Measurements from ENCODE around the gene ACSM2A.
"Not testable (repeated sequence)": the region's sequence is repeated elsewhere in the genome, so short reads cannot be mapped to it uniquely, and the experiment has no call there.

The ACSM2A gene

GRCh38 chr16:20446652-20447393 is 4.5 kb upstream of the ACSM2A start:
- H3K4me1 ChIP-seq (ENCODE audit: insufficient read depth, low read length, poor library complexity, severe bottlenecking); H3K36me3 ChIP-seq (ENCODE audit: insufficient read depth, low read length); H3K4me2 ChIP-seq (ENCODE audit: low read depth, low read length, poor library complexity, severe bottlenecking); H3K27me3 ChIP-seq (ENCODE audit: insufficient read depth, low read length, poor library complexity, severe bottlenecking); H3K9ac ChIP-seq (ENCODE audit: low read depth, low read length, poor library complexity, severe bottlenecking); H3K4me3 ChIP-seq (ENCODE audit: low read length, poor library complexity, severe bottlenecking); H2AFZ ChIP-seq (ENCODE audit: low read length); H4K20me1 ChIP-seq (ENCODE audit: insufficient read depth, low read length, poor library complexity, severe bottlenecking); H3K9me2 ChIP-seq (replicated peaks; ENCODE audit: low read depth, low read length); H3F3A ChIP-seq (ENCODE audit: low read depth); H3K9me3 ChIP-seq (ENCODE audit: insufficient read depth, low read depth, low read length); H3K79me2 ChIP-seq (ENCODE audit: insufficient read depth, low read length): not testable (repeated sequence)

DNA sequence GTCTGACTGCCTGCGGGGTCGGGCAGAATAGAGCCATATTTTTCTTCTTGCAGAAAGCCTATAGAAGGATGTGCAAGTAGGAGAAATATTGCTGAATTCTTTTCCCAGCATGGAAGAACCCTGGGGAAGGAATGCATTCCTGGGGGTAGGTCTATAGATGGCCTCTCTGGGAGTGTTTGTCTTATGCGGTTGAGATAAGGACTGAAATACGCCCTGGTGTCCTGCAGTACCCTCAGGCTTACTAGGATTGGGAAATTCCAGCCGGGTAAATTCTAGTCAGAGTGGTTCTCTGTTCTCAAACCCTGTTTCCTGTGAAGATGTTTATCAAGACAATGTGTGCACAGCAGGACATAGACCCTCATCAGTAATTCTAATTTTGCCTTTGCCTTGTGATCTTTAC is 2.3 kb downstream of the ACSM2A start:
- H3K27me3 ChIP-seq (ENCODE audit: insufficient read depth, low read length, poor library complexity, severe bottlenecking); H3K4me2 ChIP-seq (ENCODE audit: low read depth, low read length, poor library complexity, severe bottlenecking); H3K9ac ChIP-seq (ENCODE audit: low read depth, low read length, poor library complexity, severe bottlenecking); H3K4me1 ChIP-seq (ENCODE audit: insufficient read depth, low read length, poor library complexity, severe bottlenecking); H3K4me3 ChIP-seq (ENCODE audit: low read length, poor library complexity, severe bottlenecking); H3K9me2 ChIP-seq (replicated peaks; ENCODE audit: low read depth, low read length); H3K36me3 ChIP-seq (ENCODE audit: insufficient read depth, low read length); H3F3A ChIP-seq (ENCODE audit: low read depth); H3K9me3 ChIP-seq (ENCODE audit: insufficient read depth, low read depth, low read length); H4K20me1 ChIP-seq (ENCODE audit: insufficient read depth, low read length, poor library complexity, severe bottlenecking); H3K79me2 ChIP-seq (ENCODE audit: insufficient read depth, low read length); H2AFZ ChIP-seq (ENCODE audit: low read length): not testable (repeated sequence)

GRCh38 chr16:20459227-20459626 is 7.9 kb downstream of the ACSM2A start:
- H3K4me1 ChIP-seq (ENCODE audit: insufficient read depth, low read length, poor library complexity, severe bottlenecking); H2AFZ ChIP-seq (ENCODE audit: low read length); H3K9ac ChIP-seq (ENCODE audit: low read depth, low read length, poor library complexity, severe bottlenecking); H3F3A ChIP-seq (ENCODE audit: low read depth); H3K9me3 ChIP-seq (ENCODE audit: insufficient read depth, low read depth, low read length); H3K79me2 ChIP-seq (ENCODE audit: insufficient read depth, low read length); H3K27me3 ChIP-seq (ENCODE audit: insufficient read depth, low read length, poor library complexity, severe bottlenecking); H4K20me1 ChIP-seq (ENCODE audit: insufficient read depth, low read length, poor library complexity, severe bottlenecking); H3K4me2 ChIP-seq (ENCODE audit: low read depth, low read length, poor library complexity, severe bottlenecking); H3K4me3 ChIP-seq (ENCODE audit: low read length, poor library complexity, severe bottlenecking); H3K9me2 ChIP-seq (replicated peaks; ENCODE audit: low read depth, low read length); H3K36me3 ChIP-seq (ENCODE audit: insufficient read depth, low read length): not testable (repeated sequence)

GRCh38 chr16:20460313-20460712 is 9.0 kb downstream of the ACSM2A start:
- H3K36me3 ChIP-seq (ENCODE audit: insufficient read depth, low read length); H3K4me3 ChIP-seq (ENCODE audit: low read length, poor library complexity, severe bottlenecking); H3K27me3 ChIP-seq (ENCODE audit: insufficient read depth, low read length, poor library complexity, severe bottlenecking); H3K9me3 ChIP-seq (ENCODE audit: insufficient read depth, low read depth, low read length); H3K4me1 ChIP-seq (ENCODE audit: insufficient read depth, low read length, poor library complexity, severe bottlenecking); H4K20me1 ChIP-seq (ENCODE audit: insufficient read depth, low read length, poor library complexity, severe bottlenecking); H3K79me2 ChIP-seq (ENCODE audit: insufficient read depth, low read length); H3K4me2 ChIP-seq (ENCODE audit: low read depth, low read length, poor library complexity, severe bottlenecking); H3F3A ChIP-seq (ENCODE audit: low read depth); H3K9ac ChIP-seq (ENCODE audit: low read depth, low read length, poor library complexity, severe bottlenecking); H3K9me2 ChIP-seq (replicated peaks; ENCODE audit: low read depth, low read length); H2AFZ ChIP-seq (ENCODE audit: low read length): not testable (repeated sequence)

GRCh38 chr16:20468954-20469353 is 17.6 kb downstream of the ACSM2A start:
- not testable (repeated sequence) for H3K36me3 ChIP-seq (ENCODE audit: insufficient read depth, low read length); H3K4me3 ChIP-seq (ENCODE audit: low read length, poor library complexity, severe bottlenecking); H2AFZ ChIP-seq (ENCODE audit: low read length); H3K9ac ChIP-seq (ENCODE audit: low read depth, low read length, poor library complexity, severe bottlenecking); H3K27me3 ChIP-seq (ENCODE audit: insufficient read depth, low read length, poor library complexity, severe bottlenecking); H4K20me1 ChIP-seq (ENCODE audit: insufficient read depth, low read length, poor library complexity, severe bottlenecking); H3K9me2 ChIP-seq (replicated peaks; ENCODE audit: low read depth, low read length); H3K9me3 ChIP-seq (ENCODE audit: insufficient read depth, low read depth, low read length); H3K79me2 ChIP-seq (ENCODE audit: insufficient read depth, low read length); H3F3A ChIP-seq (ENCODE audit: low read depth); H3K4me1 ChIP-seq (ENCODE audit: insufficient read depth, low read length, poor library complexity, severe bottlenecking); H3K4me2 ChIP-seq (ENCODE audit: low read depth, low read length, poor library complexity, severe bottlenecking)

- not testable (repeated sequence) for H3K9ac ChIP-seq (ENCODE audit: low read depth, low read length, poor library complexity, severe bottlenecking); H3K27me3 ChIP-seq (ENCODE audit: insufficient read depth, low read length, poor library complexity, severe bottlenecking); H3K9me2 ChIP-seq (replicated peaks; ENCODE audit: low read depth, low read length); H3K79me2 ChIP-seq (ENCODE audit: insufficient read depth, low read length); H3K9me3 ChIP-seq (ENCODE audit: insufficient read depth, low read depth, low read length); H3F3A ChIP-seq (ENCODE audit: low read depth); H3K4me1 ChIP-seq (ENCODE audit: insufficient read depth, low read length, poor library complexity, severe bottlenecking); H4K20me1 ChIP-seq (ENCODE audit: insufficient read depth, low read length, poor library complexity, severe bottlenecking); H3K4me2 ChIP-seq (ENCODE audit: low read depth, low read length, poor library complexity, severe bottlenecking); H2AFZ ChIP-seq (ENCODE audit: low read length); H3K36me3 ChIP-seq (ENCODE audit: insufficient read depth, low read length); H3K4me3 ChIP-seq (ENCODE audit: low read length, poor library complexity, severe bottlenecking)
Measured at GRCh38 chr16:20469930-20470329, 18.6 kb downstream of the ACSM2A start.

DNA sequence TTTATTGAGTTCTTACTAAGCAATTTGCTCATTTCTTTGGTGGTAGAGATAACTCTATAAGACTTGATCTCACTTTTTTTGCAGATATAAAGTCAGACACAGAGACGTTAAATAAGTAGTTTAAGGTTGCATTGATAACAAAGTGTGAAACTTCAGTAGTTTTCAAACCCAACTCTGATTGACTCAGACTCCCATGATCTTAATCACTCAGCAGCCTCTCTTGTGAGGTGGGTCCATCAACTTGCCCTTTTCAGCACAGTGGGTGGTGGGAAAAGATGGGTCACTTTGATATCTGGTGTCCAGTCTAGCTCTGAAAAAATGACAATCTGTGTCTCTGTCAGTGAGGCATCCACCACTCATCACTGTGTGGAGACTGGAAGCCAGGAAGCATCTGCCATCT is 19.4 kb downstream of the ACSM2A start:
- H3F3A ChIP-seq (ENCODE audit: low read depth); H3K27me3 ChIP-seq (ENCODE audit: insufficient read depth, low read length, poor library complexity, severe bottlenecking); H4K20me1 ChIP-seq (ENCODE audit: insufficient read depth, low read length, poor library complexity, severe bottlenecking); H3K4me1 ChIP-seq (ENCODE audit: insufficient read depth, low read length, poor library complexity, severe bottlenecking); H3K9me2 ChIP-seq (replicated peaks; ENCODE audit: low read depth, low read length); H3K9ac ChIP-seq (ENCODE audit: low read depth, low read length, poor library complexity, severe bottlenecking); H3K4me3 ChIP-seq (ENCODE audit: low read length, poor library complexity, severe bottlenecking); H3K36me3 ChIP-seq (ENCODE audit: insufficient read depth, low read length); H3K79me2 ChIP-seq (ENCODE audit: insufficient read depth, low read length); H2AFZ ChIP-seq (ENCODE audit: low read length); H3K4me2 ChIP-seq (ENCODE audit: low read depth, low read length, poor library complexity, severe bottlenecking); H3K9me3 ChIP-seq (ENCODE audit: insufficient read depth, low read depth, low read length): not testable (repeated sequence)

All from Loucy (cell line).